HK-2 (cell line): ENCODE measurements around the gene RALBP1.
"Not testable (repeated sequence)": the region's sequence is repeated elsewhere in the genome, so short reads cannot be mapped to it uniquely, and the experiment has no call there.

ENCODE experiments used
- DNase-seq: peaks from one replicate; pipeline ENCODE4 v3.0.0-alpha.2; 2018; ENCODE audit not compliant: unreplicated experiment

Gene RALBP1

DNA sequence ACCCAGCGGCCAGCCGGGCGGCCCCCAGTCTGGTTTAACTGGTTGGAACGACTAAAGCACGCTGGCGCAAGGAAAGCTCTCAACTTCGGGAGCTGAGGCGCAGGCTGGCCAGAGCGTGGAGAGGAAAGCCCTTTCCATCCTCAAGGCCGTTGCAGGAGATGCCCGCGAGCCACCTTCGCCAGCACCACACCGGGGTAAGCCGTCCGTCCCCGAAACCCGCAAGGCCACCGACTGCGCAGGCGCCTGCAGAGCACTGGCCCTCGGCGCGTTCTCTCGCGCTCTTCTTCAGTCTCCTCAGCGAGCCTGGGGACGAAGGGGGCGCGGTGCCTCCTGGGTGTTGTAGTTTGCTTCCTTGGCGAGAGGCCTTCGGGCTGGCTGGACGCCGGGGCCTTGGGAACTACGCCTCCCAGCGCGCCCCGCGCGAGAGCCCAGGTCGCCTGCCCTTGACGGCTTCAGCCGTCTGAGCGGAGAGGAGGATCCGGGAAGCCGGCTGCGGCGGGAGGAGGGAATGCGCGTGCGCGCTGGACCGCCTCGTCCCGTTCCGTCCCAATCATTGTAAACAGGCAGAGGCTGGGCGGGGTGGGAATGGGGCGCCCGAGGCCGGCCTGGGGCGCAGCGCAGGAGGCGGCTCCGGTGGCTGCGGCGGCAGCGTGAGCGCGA is at the start of gene RALBP1:
Gene RALBP1 (plus strand): TSS at position 531 of the 660 bp plus-strand sequence. CDS start 37,533 bp downstream, outside the sequence.
- DNase-seq: peak; percentile 98

DNA sequence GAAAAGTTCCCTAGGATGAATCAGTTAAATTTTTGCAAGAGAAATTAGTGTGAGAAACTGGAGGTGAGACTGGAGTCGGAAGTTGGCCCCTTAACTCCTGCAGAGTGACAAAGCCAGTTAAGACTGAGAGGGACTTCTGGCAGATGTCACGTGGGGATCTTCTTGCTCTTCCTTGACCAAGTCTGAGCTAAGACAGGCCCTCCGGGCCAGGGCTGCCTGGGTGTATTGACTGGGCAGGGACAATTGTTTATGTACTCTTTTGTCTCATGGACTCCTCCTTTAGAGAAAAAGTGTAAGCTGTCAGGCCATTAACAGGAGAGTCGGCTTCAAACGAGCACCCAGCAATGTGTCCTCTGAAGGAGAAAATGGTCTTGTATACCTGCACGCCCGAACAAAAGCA is 48.6 kb upstream of the RALBP1 start:
- no peak for DNase-seq

DNA sequence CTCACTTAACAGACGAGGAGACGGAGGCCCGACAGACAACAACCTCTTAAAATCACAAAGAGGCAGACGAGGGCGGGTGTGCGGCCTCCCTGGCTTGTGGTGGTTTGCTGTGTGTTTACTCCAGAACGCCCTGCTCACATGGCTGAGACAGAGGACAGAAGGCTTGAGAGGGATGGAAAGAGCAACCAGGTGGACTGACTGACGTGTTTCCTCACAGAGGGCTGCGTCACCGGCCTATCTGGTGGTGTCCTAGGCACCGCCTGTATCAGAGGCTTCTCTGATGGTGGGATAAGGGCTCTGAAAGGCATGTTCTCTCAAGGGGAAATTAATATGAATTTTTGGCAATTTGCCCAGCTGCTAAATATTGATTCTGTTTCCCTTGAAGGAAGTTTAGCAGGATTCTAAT is 47.0 kb upstream of the RALBP1 start:
- DNase-seq: no peak

DNA sequence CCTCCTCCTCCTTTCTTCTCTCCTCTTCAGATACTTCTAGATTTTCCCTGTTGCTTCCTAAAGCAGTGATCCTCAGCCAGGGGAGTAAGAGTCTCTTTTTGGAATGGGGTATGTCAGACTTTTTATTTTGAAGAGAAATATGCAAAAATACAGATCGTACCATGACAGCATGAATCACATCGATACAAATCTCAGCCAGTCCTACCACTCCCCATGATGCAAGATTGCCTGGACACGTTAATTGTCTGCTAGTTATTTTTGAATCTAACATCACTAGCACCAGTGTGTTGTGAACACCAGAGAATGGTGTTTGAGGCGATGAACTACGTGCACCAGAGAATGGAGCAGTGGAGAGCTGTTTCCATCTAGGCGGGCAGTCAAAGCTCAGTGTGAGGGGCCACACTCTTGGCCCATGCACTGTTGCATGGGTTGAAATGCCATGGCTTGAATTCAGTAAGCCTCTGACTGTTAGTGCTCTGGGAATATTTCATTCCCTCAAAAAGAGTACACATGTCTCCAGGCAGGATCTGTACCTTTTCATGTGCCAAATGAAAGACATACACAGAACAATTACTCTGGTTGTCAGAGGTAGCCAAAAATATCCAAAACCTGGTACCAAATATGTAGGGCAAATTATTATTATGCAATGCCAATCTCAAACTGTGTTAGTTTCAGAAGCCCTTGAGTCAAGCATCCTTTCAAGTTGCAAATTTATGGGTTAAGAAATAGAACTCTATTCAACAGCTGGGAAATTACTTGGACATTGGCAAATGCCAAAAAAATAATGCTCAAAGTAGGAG is 46.3 kb upstream of the RALBP1 start:
- no peak for DNase-seq

DNA sequence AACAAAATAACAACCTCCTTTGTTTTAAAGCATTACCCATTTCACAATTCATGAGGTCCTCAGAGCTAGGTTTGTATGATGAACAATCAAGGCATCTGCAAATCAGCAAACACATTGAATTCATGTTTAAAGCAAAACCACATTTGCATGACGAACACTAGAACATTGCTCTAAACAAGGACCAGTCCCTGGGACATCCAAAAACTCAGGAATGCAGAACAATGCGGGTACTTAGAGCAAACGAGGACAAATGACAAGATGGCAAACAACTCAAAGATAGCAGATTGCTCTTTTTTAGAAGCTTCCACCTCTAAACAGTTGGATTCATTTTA is 45.7 kb upstream of the RALBP1 start:
- no peak for DNase-seq

DNA sequence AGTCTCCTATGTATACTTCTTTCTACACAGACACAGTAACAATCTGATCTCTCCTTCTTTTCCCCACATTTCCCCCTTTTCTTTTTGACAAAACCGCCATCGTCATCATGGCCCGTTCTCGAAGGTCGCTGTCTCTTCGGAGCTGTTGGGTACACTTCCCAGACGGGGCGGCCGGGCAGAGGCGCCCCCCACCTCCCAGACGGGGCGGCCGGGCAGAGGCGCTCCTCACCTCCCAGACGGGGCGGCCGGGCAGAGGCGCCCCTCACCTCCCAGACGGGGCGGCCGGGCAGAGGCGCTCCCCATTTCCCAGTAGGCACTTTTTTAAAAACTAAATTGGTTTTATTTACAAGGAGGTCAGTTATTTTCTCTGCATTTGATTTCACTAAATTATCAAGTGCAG is 45.0 kb upstream of the RALBP1 start:
- DNase-seq: not testable (repeated sequence)

DNA sequence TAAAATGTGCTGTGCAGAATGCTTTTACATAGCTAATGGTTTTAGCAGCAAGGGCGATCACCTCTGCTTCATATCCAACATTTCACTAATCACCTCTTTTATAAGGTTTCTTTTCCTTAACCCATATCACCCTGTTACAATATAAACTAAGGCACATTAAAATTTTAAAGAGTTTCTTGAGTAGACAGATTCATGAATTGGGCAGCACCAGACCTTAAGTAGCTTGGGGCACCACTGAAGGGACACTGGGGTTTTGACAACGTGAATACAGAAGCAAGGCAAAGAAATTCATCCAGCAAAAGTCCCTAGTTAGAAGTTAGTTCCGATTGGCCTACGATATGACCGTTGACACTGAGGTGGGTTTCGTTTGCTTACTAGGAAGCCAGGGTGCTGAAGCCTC is 44.0 kb upstream of the RALBP1 start:
- no peak for DNase-seq

DNA sequence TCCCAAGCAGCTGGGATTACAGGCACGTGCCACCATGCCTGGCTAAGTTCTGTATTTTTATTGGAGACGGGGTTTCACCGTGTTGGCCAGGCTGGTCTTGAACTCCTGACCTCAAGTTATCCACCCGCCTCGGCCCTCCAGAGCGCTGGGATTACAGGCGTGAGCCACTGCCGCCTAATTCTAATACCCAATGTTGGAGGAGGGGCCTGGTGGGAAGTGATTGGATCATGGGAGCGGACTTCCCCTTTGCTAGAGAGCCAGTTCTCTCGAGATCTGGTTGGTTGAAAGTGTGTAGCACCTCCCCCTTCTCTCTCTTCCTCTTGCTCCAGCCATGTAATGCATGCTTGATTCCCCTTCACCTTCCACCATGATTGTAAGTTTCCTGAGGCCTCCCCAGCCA is 42.2 kb upstream of the RALBP1 start:
- DNase-seq: not testable (repeated sequence)

DNA sequence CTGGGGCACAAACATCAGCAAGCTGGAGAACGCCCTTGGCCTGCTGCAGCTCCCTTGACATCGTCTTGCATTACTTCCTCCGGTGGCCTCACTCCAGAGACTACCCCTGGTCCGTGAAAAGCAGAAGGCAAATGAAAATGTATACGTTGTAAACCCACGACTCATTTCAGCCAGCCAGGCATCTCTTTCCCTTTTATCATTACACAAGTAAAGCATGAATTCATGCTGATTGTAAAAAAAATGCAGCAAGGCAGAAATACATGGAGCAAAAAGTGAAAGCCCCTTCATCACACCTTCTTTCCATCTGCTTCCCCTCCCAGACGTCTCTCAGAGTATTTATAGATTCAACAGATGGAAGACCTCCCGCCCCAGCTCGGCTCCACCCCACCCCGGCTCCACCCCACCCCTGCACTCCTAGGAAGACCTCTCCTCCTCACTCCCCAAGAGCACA is 41.6 kb upstream of the RALBP1 start:
- DNase-seq: no peak

DNA sequence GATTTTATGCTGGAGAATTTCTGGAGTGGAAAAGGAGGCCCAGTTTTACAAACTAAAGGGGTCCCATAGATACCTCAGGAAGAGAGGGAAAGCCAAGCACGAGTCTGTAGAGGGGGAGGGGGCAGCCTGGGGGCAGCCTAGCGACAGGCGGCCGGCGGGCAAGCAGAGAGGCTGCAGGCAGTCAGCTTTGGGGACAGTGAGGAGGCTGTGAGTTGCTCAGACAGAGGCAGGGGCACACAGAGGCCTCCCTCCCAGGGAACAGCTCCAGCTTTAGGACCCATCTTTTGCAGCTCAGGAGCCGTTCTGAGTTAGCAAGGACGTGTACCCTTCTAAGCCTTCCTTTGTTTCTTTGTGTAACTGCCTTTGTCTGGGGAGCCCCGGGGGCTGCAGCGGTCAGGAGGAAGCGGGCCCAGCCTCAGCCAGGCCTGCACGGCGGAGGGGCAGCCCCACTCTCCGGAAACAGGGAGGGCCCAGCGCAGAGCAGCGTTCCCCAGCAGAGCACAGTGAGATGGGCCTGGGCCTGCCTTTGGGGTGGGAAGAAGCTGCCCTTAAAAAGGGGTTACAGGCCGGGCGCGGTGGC is 41.1 kb upstream of the RALBP1 start:
- DNase-seq: no peak

DNA sequence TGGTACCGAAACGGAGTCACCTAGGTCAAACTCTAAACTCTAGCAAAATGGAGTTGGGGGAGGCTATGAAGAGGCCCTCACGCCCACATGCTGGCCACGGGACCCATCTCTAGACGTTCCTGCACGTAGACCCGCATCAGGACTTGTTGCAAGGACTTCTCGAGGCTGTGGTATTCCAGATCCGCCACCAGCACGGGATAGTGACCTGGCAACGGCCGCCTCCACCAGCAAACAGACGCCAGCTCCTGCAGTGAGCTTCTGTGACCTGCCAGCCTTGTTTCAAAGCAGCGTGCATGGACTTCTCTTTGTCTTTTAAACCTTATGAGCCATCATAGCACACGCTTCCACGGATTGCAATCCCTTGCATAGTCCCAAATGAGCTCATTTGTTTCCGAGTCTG is 40.3 kb upstream of the RALBP1 start:
- no peak for DNase-seq

DNA sequence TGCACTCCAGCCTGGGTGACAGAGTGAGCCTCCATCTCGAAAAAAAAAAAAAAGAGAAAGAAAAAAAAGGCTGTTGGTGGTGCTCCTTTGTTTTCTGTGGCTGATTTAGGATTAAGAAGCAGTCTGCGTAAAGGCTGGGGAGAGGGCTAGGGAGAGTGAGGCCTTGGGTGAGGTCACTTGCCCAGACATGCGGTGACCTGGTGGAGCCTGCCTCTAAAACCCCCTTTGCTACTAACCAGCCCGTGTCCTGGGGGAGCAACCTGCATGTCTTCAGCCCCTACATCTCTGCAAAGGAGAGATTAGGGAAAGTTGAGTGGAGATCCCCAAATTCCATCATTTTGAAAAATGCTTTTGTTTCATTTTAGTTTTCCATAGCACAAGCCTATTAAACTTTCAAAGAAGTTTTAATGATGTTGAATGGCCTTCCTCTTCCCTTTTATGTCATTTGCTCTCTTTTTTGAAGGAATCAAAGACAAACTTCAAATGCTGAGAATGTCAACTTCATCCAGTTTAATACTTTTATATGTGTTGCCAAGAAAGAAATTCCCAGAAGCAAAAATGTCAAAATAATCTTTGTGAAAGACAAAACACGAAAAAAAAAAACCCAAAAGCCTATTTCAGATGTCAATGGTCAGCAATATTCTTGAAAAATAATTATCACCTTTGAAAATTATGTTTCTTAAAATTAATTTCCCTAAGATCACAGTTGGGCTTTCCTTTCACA is 38.9 kb upstream of the RALBP1 start:
- no peak for DNase-seq

DNA sequence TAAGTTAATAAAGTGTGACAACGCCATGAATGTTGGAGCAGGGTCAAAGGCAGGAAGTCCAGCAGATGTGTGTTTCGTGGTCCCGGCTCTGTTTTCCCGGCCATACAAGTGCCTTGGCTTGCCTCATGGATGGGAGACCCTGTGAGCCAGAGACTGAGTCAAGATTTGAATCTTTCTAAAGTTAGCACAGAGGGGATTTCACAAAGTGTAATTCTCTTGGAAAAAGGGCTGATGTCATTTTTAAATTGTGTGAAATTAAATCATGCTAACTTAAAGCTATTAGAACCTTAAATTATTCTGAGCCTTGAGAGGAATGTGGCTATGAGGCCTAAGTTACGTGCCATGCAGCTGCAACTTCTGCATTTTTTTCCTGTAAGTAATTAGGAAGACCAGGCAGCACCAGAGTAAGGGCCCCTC is 38.3 kb upstream of the RALBP1 start:
- no peak for DNase-seq

DNA sequence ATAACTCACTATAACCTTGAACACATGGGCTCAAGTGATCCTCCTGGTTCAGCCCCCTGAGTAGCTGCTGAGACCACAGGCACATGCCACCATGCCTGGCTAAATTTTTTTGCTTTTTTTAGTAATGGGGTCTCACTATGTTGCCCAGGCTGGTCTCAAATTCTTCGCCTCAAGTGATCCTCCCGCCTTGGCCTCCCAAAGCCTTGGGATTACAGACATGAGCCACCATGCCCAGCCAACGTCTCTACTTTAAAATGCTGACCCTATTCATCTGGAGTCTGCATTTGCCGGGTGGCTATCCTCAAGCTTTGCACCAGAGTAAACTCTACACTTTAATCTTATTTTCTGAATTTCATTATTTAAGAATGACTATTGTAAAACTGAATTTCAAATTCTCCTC is 37.6 kb upstream of the RALBP1 start:
- no peak for DNase-seq

DNA sequence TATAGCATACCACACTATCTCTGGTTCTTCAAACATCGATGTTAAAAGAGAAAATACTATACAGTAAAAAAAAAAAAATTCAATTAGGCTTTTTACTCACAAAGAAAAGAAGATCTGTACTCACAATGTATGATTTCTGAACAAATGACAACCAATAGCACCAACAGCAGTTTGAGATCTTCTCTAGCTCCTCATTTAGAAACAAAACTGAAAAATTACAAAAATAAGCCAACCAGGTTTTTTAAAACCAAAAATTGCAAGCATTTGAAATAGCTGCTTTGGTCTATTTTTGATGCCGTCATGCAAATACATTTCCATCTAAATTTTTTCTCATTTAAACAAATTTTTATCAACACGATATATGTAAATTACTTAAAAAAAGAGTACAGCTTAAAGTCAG is 34.3 kb upstream of the RALBP1 start:
- DNase-seq: no peak

DNA sequence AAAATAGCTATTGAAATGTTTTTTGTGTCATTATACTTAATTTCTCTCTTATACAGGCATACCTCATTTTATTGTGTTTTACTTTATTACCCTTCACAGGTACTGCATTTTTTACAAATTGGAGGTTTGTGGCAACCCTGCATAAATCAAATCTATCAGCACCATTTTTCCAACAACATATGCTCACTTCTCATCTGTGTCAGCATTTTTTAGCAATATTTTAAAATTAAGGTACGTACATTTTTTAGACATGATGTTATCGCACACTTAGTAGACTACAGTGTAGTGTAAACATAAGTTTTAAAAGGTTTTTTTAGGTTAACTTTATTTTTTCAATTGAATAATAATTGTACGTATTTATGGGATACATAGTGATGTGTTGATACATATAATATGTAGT is 30.8 kb upstream of the RALBP1 start:
- DNase-seq: no peak

DNA sequence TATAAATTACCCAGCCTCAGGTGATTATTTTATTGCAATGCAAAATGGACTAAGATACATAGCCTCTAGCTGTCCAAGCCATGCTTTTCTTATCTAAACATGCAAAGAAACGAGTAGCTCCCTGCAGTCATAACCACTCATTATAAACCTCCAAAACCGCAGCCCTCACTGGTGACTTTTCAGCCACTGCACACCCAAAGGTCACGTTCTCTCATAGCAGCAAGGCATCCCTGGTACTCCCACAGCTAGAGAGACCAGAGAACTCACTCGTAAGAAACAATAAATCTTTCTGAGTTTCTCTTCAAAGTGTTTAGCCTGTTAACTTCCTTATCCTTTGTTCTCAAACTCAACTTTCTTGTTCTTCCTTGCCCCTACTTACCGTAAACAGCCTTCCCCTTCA is 28.5 kb upstream of the RALBP1 start:
- no peak for DNase-seq

DNA sequence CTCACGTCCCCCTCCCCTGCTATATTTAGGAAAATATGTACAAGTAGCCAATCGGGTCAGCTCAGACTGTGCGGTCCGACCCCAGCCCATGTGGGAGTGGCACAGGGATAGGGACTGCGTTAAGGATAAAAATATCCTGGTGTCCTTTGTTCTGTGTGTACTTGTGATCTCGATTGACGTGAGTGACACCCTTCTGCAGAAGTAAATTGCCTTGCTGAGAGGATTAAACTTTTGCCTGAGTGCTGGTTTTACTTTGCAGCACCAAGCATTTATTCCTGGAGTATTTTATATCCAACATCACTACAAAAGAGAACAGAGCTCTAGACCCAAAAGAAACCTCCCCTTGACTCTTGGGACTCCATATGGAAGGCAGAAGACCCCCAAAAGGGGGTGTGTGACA is 28.0 kb upstream of the RALBP1 start:
- no peak for DNase-seq

DNA sequence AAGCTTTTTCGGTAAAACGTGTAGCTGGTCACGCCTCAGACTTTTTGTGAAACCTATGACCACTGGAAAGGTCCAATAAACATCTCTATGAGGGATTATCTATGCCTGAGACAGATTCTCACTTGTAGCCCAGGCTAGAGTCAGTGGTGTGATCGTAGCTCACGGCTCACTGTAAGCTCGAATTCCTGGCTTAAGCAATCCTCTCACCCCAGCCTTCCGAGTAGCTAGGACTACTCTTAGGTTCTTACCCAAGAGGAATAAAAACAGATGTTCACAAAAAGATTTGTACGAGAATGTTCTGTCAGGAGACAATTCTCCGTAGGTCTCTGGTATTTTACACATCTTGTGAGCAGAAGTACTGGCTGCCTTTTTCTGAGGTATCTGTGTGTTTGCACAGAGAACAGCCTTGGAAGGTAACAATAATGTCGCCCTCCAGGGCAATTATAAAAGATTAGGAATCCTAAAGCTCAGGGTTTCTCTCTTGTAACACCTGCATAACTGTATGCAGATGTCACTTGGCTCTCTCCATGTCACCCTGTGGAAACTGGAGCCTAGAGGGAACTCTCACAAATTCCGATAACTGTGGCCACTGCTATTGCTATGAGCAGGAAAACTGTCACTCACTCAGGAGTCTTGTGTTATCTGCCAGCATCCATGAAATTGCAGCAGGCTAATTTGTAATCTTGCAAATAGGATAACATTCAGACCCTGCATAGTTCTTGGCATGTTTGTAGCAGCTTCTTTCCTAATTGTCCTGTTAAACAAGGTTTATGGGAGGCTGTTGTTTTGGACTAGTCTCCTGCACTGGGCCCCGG is 25.5 kb upstream of the RALBP1 start:
- DNase-seq: no peak

DNA sequence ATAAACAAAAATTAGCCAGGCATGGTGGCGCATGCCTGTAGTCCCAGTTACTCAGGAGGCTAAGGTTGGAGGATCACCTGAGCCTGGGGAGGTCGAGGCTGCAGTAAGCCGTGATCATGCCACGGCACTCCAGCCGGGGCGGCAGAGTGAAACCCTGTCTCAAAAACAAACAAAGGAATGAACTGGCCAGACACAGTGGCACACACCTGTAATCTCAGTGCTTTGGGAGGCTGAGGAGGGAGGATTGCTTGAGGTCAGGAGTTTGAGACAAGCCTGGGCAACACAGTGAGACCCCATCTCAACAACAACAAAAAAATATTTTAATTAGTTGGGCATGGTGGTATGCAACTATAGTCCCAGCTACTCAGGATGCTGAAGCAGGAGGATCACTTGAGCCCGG is 24.4 kb upstream of the RALBP1 start:
- DNase-seq: not testable (repeated sequence)

DNA sequence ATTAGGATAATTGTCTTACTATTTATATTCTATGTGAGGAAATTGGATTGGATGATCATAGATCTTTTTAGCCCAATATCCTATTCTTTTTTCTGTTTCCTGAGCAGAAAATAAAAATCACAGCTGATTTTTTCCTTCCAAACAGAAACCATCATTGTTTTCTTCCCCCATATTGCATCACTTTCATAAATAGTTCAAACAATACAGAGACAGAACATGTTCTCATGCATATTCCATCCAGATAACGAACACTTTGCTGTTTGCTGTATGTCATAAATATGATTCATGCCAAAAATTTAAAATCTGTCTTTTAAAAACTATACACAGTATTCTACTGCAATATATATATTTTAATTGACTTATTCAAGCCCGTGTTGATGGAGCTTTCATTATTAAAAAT is 22.0 kb upstream of the RALBP1 start:
- DNase-seq: no peak
